GM12892 (cell line): Measurements from ENCODE around the gene QPCT.

Experiments used
- POLR2A ChIP-seq: IDR thresholded peaks from 2 replicates; pipeline ENCODE4 v1.6.1; 2011; ENCODE audit warnings: low read depth, low read length, control low read depth
- POLR2AphosphoS5 ChIP-seq: IDR thresholded peaks from 2 replicates; pipeline ENCODE4 v1.6.1; 2011; ENCODE audit warnings: low read depth, low read length, control low read depth
- TAF1 ChIP-seq: IDR thresholded peaks from 2 replicates; pipeline ENCODE4 v1.6.1; 2011; ENCODE audit warnings: low read depth, mild to moderate bottlenecking, control low read depth, low read length, borderline replicate concordance

DNA sequence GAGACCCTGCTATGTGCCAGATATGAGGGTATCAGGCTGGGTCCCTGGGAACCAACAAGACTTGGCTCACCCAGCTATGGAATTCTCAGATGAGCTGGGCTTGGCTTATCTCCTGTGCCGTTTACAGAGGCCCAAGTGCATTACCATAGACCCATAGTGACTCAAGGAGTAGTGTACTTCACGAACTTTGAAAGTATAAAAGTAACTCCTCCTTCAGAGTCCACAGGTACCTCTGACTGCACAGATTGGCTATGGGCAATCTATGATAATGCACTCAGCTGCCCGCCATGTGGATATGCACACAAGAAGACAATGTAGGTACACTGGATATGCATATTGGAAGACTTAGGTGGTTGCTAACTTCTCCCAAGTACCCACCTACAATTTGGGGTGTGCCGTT is 78.4 kb downstream of the QPCT start:
- no peak for TF ChIP-seq POLR2A
- TF ChIP-seq TAF1: no peak
- TF ChIP-seq POLR2AphosphoS5: no peak
